Measurements from ENCODE around the gene SCUBE1. TPM values are rescaled to one million over a fixed set of nuclear protein-coding genes. Genes with fewer than 3 reads are reported as not detected.

Gene SCUBE1
- total RNA-seq, 1 donor from 2014 or later: not detected

DNA sequence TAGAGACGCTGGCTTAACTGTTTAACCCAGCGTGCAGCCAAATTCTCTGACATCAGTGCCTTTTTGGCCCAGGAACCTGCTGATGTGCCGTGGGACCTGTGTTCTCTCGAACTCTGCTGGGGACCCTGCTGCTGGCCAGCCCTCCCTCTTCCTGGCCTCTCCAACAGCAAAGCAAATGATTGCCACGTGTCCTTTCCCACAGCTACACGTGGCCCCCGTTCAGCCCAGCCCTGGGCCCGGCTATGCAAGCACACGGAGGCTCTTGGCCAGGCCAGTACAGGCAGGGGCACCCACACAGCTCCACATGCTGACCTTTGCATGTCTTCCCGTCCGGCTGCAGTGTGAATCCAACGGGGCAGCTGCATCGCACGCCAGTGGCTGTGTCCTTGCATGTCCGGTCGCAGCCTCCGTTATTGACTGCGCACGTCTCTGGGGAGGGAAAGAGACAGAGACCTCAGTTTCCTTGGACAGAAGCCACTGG lies 104.6 kb downstream of the SCUBE1 start:
- TF ChIP-seq, protein P1, sequence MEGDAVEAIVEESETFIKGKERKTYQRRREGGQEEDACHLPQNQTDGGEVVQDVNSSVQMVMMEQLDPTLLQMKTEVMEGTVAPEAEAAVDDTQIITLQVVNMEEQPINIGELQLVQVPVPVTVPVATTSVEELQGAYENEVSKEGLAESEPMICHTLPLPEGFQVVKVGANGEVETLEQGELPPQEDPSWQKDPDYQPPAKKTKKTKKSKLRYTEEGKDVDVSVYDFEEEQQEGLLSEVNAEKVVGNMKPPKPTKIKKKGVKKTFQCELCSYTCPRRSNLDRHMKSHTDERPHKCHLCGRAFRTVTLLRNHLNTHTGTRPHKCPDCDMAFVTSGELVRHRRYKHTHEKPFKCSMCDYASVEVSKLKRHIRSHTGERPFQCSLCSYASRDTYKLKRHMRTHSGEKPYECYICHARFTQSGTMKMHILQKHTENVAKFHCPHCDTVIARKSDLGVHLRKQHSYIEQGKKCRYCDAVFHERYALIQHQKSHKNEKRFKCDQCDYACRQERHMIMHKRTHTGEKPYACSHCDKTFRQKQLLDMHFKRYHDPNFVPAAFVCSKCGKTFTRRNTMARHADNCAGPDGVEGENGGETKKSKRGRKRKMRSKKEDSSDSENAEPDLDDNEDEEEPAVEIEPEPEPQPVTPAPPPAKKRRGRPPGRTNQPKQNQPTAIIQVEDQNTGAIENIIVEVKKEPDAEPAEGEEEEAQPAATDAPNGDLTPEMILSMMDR (conservative IDR thresholded peaks at IDR 0.05; ENCODE audit: low read depth, low read length): no peak

DNA sequence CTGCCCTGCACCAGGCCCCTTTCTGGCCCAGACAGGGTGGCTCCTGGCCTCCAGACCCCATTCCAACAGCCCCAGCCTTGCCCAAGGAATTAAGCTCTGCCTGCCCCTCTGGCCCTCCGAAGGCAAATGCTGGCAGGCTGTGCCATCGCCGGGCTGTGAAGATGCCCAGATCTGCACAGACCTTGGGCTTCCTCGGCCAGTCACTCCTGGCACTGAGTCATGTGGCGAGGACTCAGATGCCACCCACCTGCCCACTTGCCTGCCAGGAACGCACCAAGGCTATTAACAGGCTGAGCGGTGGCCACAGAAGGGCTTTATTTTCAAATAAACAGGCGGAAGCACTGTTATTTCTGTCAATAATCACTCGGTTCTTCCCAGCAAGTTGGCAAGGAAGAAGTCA lies 105.9 kb downstream of the SCUBE1 start:
- TF ChIP-seq, protein P1 (conservative IDR thresholded peaks at IDR 0.05; ENCODE audit: low read depth, low read length): no peak
- DNase-seq (ENCODE audit: low read depth): no peak
- H3K4me3 ChIP-seq (ENCODE audit: low read depth, low read length): no peak overlapping the region

More for the DNA sequence above, 104.6 kb downstream of the SCUBE1 start:
- H3K4me3 ChIP-seq (ENCODE audit: low read depth, low read length): no peak overlapping the region
- no peak for DNase-seq (ENCODE audit: low read depth)

DNA sequence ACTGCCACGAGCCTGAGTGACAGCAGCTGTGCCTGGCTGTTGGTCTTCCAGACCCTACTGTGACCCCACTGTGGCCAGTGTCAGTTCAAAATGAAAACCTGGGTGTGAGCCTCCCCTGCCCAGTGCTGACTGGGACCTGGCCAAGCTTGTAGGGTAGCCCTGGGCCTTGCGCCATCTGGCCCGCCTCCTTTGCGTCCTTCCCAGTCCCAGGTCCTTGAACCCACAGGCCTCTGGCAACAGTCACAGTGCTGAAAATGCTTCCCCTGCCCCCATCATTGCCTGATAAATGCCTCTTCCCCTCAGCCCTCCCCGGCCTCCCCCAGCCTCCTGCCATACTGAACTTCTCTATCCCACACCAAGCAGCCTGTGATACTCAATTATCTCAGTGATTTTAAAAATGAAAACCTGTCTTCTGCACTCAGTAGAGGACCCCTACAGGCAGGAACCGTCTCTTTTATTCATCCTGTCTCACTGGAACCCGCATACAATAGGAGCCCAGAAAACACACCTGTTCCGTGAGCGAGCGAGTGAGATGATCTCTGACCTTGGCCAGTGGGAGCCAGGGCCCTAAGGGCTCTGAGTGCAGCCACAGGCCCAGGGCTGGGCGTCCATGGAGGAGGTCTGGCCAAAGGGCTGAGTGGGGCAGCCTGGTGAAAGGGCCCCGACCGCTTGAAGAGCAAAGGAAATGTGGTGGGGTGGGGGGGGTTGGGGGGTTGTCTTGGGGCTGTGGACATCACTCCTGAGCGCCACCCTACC lies 106.6 kb downstream of the SCUBE1 start:
- TF ChIP-seq, protein P1 (conservative IDR thresholded peaks at IDR 0.05; ENCODE audit: low read depth, low read length): no peak
- H3K4me3 ChIP-seq (ENCODE audit: low read depth, low read length): no peak overlapping the region
- DNase-seq (ENCODE audit: low read depth): no peak

DNA sequence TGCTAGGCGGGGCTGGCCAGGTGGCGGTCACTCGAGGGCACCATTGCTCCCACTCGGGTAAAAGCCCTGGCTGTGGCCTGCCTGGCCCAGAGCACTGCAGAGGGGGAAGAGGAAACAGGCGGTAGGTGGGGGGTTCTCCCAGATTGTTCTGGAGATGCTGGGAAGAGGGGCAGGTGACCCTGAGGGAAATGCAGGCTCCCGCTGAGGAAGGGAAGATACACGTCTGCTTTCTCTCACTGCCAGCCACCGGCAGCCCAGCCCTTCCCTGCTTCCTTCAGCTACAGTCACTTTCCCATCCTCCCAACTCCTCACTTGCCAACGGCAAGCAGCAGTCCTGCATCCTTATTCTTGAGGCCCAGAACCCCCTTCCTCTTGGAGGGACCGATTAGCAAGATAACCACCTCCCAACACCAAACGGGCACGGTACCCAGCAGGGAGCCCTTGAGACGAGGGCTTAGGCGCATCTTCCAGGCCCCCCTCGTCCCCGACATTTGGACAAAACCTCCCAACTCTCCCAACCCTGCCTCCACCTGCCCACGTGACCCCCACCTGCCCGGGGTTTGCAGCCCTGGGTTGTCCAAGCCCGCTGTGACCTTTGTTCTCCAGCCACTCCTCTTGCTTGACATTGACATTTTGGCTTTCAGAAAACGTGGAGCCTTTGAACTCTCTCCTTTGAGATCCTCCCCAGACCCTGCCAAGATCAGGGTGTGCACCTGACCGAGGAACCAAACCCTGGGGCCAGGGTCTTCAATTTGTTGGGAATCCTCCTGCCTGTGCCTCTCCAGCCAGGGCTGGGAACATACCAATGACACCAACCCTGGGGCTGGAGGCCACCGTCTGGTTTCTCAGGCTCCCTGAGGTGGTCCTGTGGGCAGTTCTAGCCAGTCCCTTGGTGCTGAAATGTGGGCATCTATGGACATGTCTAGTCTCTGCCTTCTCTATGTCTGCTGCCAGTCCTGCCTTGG lies 107.4 kb downstream of the SCUBE1 start:
- H3K4me3 ChIP-seq (ENCODE audit: low read depth, low read length): no peak overlapping the region
- no peak for DNase-seq (ENCODE audit: low read depth)
- TF ChIP-seq, protein P1 (conservative IDR thresholded peaks at IDR 0.05; ENCODE audit: low read depth, low read length): no peak

DNA sequence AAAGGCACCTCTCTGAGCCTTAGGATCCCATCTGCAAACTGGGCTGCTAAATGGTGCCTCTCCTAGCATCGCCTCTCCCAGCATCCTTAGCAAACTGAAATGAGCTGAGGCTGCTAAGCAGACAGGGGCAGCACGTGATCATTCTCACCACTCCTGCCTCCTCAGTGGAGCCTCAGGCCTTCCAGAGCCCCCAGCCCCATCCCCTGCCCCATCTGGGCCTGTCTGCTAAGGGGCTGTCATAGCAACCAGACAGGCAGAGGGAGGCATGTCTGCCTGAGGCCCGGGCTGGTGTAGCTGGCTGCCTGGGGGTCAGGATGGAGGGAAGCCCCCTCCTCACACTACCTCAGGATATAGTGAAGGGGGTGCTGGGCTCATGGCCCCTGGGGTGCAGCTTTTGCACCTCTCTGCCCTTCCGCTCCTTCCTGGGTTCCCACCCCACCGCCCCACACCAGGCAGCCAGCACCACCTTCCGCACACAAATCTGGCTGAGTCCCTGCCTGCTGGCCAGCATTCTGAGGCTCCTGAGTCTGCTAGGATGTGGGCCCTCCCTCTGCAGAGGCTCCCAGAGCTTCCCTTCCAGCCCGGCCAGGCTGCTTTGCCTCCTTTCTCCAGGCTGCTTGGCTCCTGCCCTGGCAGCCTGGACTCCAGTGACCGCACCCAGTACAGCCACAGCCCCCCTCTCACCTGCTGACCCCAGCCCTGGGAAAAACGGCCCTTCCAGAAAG lies 108.7 kb downstream of the SCUBE1 start:
- TF ChIP-seq, protein P1 (conservative IDR thresholded peaks at IDR 0.05; ENCODE audit: low read depth, low read length): no peak
- no peak for DNase-seq (ENCODE audit: low read depth)
- no peak overlapping the region for H3K4me3 ChIP-seq (ENCODE audit: low read depth, low read length)

DNA sequence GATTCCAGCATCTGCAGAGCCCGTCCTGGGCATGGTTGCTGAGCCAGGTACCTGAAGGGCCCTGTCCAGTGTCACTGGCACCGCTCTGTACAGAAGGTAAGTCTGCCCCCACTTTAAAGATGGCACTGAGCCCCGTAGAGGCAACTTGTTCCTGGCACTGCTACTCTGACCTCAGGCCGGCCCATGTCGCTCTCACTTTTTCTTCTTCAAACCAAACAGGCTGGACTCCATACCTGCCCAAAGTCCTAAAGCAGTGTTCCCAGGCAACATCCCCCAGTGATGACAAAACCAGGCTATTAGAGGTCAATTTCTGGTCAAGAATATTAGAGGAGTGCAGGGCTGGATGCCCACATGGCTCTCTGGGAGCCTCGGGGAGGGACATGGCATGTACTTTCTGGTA lies 109.6 kb downstream of the SCUBE1 start:
- TF ChIP-seq, protein P1 (conservative IDR thresholded peaks at IDR 0.05; ENCODE audit: low read depth, low read length): no peak
- no peak overlapping the region for H3K4me3 ChIP-seq (ENCODE audit: low read depth, low read length)
- DNase-seq (ENCODE audit: low read depth): no peak

Measured in epithelial cell of proximal tubule (primary cell).